NB4 (cell line): ENCODE data around the gene BAZ2B.

Source experiments
- DNase-seq: peaks from one replicate; pipeline ENCODE4 v3.0.0; 2010; ENCODE audit warnings: low read depth
- H3K4me3 ChIP-seq: one replicate; pipeline ENCODE4 v1.5.1; 2011; ENCODE audit warnings: mild to moderate bottlenecking, low read depth, low read length, moderate library complexity
- MYC ChIP-seq: IDR thresholded peaks from 2 replicates; pipeline ENCODE4 v1.6.1; 2011; ENCODE audit warnings: low read depth, low read length
- POLR2A ChIP-seq: IDR thresholded peaks from 2 replicates; pipeline ENCODE4 v1.6.1; 2011; ENCODE audit warnings: mild to moderate bottlenecking; ENCODE audit not compliant: insufficient read length; ENCODE audit errors: extremely low read depth
- TF ChIP-seq, protein P1 (sequence below): IDR thresholded peaks from 2 replicates; pipeline ENCODE4 v1.6.1; 2011; ENCODE audit warnings: low read depth, low read length
- TF ChIP-seq, protein P2 (sequence below): IDR thresholded peaks from one replicate; pipeline ENCODE4 v1.5.1; 2012; ENCODE audit warnings: low read depth, low read length

BAZ2B gene

DNA sequence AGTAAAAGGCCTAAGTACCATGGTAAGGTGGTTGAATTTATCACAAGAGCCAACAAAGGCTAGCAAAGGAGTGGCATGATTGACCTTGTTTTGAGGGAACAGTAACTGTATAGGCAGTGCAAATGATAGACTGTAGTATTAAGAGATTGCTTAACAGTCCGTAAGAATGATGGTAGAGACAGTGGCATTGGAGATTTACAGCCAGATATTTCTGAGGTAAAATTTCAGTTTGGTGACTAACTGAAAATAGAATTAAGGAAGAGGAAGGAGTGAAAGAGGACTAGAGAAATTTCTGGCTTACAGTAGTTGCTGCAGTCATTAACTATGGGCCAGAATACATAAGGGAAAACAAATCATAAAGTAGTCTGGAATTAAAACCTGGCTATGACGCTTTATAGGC is 4.4 kb upstream of the BAZ2B start:
- no peak for TF ChIP-seq POLR2A
- TF ChIP-seq, protein P1, sequence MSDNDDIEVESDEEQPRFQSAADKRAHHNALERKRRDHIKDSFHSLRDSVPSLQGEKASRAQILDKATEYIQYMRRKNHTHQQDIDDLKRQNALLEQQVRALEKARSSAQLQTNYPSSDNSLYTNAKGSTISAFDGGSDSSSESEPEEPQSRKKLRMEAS = no peak
- TF ChIP-seq, protein P2, sequence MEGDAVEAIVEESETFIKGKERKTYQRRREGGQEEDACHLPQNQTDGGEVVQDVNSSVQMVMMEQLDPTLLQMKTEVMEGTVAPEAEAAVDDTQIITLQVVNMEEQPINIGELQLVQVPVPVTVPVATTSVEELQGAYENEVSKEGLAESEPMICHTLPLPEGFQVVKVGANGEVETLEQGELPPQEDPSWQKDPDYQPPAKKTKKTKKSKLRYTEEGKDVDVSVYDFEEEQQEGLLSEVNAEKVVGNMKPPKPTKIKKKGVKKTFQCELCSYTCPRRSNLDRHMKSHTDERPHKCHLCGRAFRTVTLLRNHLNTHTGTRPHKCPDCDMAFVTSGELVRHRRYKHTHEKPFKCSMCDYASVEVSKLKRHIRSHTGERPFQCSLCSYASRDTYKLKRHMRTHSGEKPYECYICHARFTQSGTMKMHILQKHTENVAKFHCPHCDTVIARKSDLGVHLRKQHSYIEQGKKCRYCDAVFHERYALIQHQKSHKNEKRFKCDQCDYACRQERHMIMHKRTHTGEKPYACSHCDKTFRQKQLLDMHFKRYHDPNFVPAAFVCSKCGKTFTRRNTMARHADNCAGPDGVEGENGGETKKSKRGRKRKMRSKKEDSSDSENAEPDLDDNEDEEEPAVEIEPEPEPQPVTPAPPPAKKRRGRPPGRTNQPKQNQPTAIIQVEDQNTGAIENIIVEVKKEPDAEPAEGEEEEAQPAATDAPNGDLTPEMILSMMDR = no peak
- TF ChIP-seq MYC = no peak
- no peak overlapping the region for H3K4me3 ChIP-seq
- peak; percentile 46 for DNase-seq

DNA sequence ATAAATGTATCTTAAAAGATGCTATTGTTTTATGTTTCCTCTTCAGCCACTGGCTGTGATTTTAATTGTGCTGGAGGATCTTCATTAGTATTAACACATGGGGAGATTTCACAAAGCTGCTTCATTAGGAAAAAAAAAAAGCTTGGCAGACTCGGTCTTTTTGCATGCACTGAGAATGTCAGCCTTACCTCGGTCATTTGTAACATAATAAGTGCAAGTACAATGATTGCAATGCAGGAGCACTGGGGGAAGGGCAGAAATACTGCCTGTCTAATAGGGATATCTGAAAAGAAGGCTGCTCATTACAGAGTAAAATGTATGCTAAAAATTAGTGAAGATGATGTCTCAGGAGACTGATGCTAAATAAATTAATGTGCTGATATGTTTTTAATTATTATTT is 1.3 kb upstream of the BAZ2B start:
- DNase-seq = no peak
- TF ChIP-seq, protein P2 = no peak
- no peak for TF ChIP-seq MYC
- TF ChIP-seq, protein P1 = no peak
- TF ChIP-seq POLR2A = no peak
- no peak overlapping the region for H3K4me3 ChIP-seq

DNA sequence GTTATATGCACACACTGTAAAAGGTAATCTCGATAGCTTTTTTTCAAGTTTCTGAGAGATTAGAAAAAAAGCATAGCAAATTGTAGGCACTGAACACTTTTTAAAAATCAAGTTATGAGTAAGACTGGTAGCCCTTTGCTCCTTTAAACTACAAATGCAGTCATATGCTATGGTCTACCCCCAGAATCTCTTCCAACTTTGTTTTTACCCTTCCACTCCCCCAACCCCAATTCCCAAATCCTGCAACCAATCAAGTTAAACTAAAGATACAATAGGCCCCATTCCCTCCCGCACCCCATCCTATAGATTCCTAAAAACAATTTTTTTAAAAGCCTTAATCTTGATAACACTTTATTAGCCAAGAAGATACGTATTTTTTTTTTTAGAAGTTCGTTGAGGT is 752 bp upstream of the BAZ2B start:
- no peak for DNase-seq
- no peak for TF ChIP-seq MYC
- TF ChIP-seq, protein P1 = no peak
- TF ChIP-seq, protein P2 = no peak
- TF ChIP-seq POLR2A = no peak
- peak overlapping the region; percentile 91 for H3K4me3 ChIP-seq

- peak overlapping the region; percentile 91 for H3K4me3 ChIP-seq
- no peak for TF ChIP-seq POLR2A
- TF ChIP-seq, protein P1 = no peak
- TF ChIP-seq MYC = no peak; the same call in 1 of the 2 replicates
- TF ChIP-seq, protein P2 = no peak
- peak; percentile 94 for DNase-seq
Observed at GRCh38 chr2:159615367-159616285, 722 bp downstream of the BAZ2B start.

DNA sequence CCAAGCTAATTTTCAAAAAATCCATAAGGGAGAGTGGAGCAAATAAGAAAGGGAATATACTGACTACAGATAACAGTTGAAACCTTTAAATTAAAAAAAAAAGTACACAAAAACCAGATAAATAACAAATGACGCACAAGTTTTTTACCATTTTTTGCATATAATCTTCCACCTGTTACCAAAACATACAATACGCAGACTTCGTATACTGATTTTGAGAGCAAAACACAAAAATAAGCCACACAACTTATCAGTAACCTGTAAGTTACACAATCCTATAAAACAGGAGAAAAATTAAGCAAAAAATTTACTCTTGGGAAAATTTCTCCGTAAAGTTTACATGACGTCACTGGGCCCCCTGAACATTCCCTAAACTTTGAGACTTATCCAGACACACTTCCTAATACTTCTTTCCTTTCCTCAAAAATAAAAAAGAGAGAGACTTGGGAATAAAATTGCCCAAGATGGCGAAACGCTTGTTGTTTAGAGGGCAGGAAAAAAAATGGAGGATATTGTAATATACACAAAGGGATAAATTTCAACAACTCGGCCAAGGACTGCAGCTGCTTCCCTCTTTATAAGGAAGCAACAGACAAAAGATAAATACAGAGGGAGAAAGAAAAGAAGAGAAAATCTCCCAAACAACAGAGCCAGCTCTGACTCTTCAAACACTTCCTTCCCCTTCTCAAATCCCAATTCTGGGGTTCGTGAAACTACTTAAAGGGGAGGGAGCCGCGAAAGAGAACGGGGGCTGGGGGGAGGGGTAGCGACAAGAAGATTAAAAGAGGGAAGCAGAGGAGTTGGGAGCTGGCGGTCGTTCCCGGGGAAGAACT is 1.6 kb downstream of the BAZ2B start:
- H3K4me3 ChIP-seq = peak overlapping the region; percentile 91
- TF ChIP-seq POLR2A = peak; percentile 8
- TF ChIP-seq, protein P1 = no peak
- peak; percentile 87 for DNase-seq
